Measurements from ENCODE around the gene MYO19.

MYO19 gene

GRCh38 chr17:36525113-36525512, 9.6 kb downstream of the MYO19 start:
- Mint-ChIP-seq H3K36me3 (ENCODE audit: low read depth) (peaks cover 49% of the 10 kb centered on the region), H3K27me3 (ENCODE audit: low read depth, poor library complexity) (no peaks in the 10 kb centered on the region), H3K4me1 (no peaks in the 10 kb centered on the region), H3K4me3 (no peak overlapping the region), H3K9me3 (no peaks in the 10 kb centered on the region), H3K27ac (no peak overlapping the region)
- DNase-seq = no peak
- no peak for TF ChIP-seq CTCF (IDR thresholded peaks at IDR 0.05)

GRCh38 chr17:36524428-36524876, 10.2 kb downstream of the MYO19 start:
- no peak for TF ChIP-seq CTCF (IDR thresholded peaks at IDR 0.05)
- H3K4me1 Mint-ChIP-seq = no peaks in the 10 kb centered on the region

GRCh38 chr17:36523113-36523512, 11.6 kb downstream of the MYO19 start:
- H3K27ac Mint-ChIP-seq = no peak overlapping the region

More at GRCh38 chr17:36524428-36524876, 10.2 kb downstream of the MYO19 start:
- H3K4me3 Mint-ChIP-seq = no peak overlapping the region
- H3K27ac Mint-ChIP-seq = no peak overlapping the region
- H3K36me3 Mint-ChIP-seq (ENCODE audit: low read depth) = peaks cover 52% of the 10 kb centered on the region
- DNase-seq = no peak
- no peaks in the 10 kb centered on the region for H3K9me3 Mint-ChIP-seq
- no peaks in the 10 kb centered on the region for H3K27me3 Mint-ChIP-seq (ENCODE audit: low read depth, poor library complexity)

GRCh38 chr17:36515837-36516236, 18.8 kb downstream of the MYO19 start:
- no peak for TF ChIP-seq CTCF (IDR thresholded peaks at IDR 0.05)
- H3K9me3 Mint-ChIP-seq = no peaks in the 10 kb centered on the region
- H3K4me1 Mint-ChIP-seq = no peaks in the 10 kb centered on the region
- peaks cover 44% of the 10 kb centered on the region for H3K36me3 Mint-ChIP-seq (ENCODE audit: low read depth)
- no peak for DNase-seq
- no peak overlapping the region for H3K4me3 Mint-ChIP-seq
- no peak overlapping the region for H3K27ac Mint-ChIP-seq
- H3K27me3 Mint-ChIP-seq (ENCODE audit: low read depth, poor library complexity) = peaks cover 5% of the 10 kb centered on the region

More at GRCh38 chr17:36523113-36523512, 11.6 kb downstream of the MYO19 start:
- TF ChIP-seq CTCF (IDR thresholded peaks at IDR 0.05) = no peak
- H3K36me3 Mint-ChIP-seq (ENCODE audit: low read depth) = peaks cover 58% of the 10 kb centered on the region
- H3K9me3 Mint-ChIP-seq = no peaks in the 10 kb centered on the region
- DNase-seq = no peak
- no peaks in the 10 kb centered on the region for H3K4me1 Mint-ChIP-seq
- H3K4me3 Mint-ChIP-seq = no peak overlapping the region
- no peaks in the 10 kb centered on the region for H3K27me3 Mint-ChIP-seq (ENCODE audit: low read depth, poor library complexity)

GRCh38 chr17:36514856-36515255, 19.8 kb downstream of the MYO19 start:
- DNase-seq = no peak
- no peak for TF ChIP-seq CTCF (IDR thresholded peaks at IDR 0.05)
- Mint-ChIP-seq H3K36me3 (ENCODE audit: low read depth) (peaks cover 39% of the 10 kb centered on the region), H3K27ac (peak overlapping the region; percentile 40), H3K9me3 (no peaks in the 10 kb centered on the region), H3K4me3 (no peak overlapping the region), H3K27me3 (ENCODE audit: low read depth, poor library complexity) (peaks cover 5% of the 10 kb centered on the region), H3K4me1 (no peaks in the 10 kb centered on the region)

- peaks cover 5% of the 10 kb centered on the region for H3K27me3 Mint-ChIP-seq (ENCODE audit: low read depth, poor library complexity)
- H3K27ac Mint-ChIP-seq = peak overlapping the region; percentile 49
- H3K9me3 Mint-ChIP-seq = no peaks in the 10 kb centered on the region
- no peak for DNase-seq
- no peaks in the 10 kb centered on the region for H3K4me1 Mint-ChIP-seq
- no peak overlapping the region for H3K4me3 Mint-ChIP-seq
- no peak for TF ChIP-seq CTCF (IDR thresholded peaks at IDR 0.05)
- peaks cover 32% of the 10 kb centered on the region for H3K36me3 Mint-ChIP-seq (ENCODE audit: low read depth)
Measured at GRCh38 chr17:36512641-36513040, 22.0 kb downstream of the MYO19 start.

All from nephron progenitor cell (in vitro differentiated cells).